ENCODE data around the gene RSPH6A. TPM values are rescaled to one million over a fixed set of nuclear protein-coding genes. Genes with fewer than 3 reads are reported as not detected.

The RSPH6A gene
- total and polyA plus RNA-seq, 2 donors (not counting 1 experiment from before 2014, with no cell fraction given): 0.17 TPM; not detected in 1

- no peak overlapping the region for H3K27ac ChIP-seq (ENCODE audit: insufficient read depth, low read length)
- no peaks in the 10 kb centered on the region for H3K27me3 ChIP-seq (ENCODE audit: control insufficient read depth, insufficient read depth, low read length)
- no peak overlapping the region for H3K4me2 ChIP-seq (ENCODE audit: extremely low read depth, insufficient read depth, low read length)
- peaks cover 4% of the 10 kb centered on the region for H3K79me2 ChIP-seq (ENCODE audit: control insufficient read depth, insufficient read depth, low read length)
- no peak overlapping the region for H3K9ac ChIP-seq (ENCODE audit: insufficient read depth, low read length)
- TF ChIP-seq, protein P1, sequence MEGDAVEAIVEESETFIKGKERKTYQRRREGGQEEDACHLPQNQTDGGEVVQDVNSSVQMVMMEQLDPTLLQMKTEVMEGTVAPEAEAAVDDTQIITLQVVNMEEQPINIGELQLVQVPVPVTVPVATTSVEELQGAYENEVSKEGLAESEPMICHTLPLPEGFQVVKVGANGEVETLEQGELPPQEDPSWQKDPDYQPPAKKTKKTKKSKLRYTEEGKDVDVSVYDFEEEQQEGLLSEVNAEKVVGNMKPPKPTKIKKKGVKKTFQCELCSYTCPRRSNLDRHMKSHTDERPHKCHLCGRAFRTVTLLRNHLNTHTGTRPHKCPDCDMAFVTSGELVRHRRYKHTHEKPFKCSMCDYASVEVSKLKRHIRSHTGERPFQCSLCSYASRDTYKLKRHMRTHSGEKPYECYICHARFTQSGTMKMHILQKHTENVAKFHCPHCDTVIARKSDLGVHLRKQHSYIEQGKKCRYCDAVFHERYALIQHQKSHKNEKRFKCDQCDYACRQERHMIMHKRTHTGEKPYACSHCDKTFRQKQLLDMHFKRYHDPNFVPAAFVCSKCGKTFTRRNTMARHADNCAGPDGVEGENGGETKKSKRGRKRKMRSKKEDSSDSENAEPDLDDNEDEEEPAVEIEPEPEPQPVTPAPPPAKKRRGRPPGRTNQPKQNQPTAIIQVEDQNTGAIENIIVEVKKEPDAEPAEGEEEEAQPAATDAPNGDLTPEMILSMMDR (conservative IDR thresholded peaks at IDR 0.05 in 1 of 2, IDR thresholded peaks at IDR 0.05 in 1 of 2; ENCODE audit: low read depth in 1 of 2, low read length in 2 of 2): no peak
- TF ChIP-seq EZH2 (IDR thresholded peaks at IDR 0.05; ENCODE audit: low read length, missing control alignments): no peak
- no peak overlapping the region for H2AFZ ChIP-seq (ENCODE audit: low read length)
- no peaks in the 10 kb centered on the region for H4K20me1 ChIP-seq (ENCODE audit: control insufficient read depth, extremely low read depth, insufficient read depth, low read length)
- H3K4me1 ChIP-seq (ENCODE audit: control insufficient read depth, extremely low read depth, insufficient read depth, low read length): peaks cover 24% of the 10 kb centered on the region
- H3K36me3 ChIP-seq (ENCODE audit: control insufficient read depth, insufficient read depth, low read length): peaks cover 2% of the 10 kb centered on the region
- DNase-seq (ENCODE audit: low read depth in 2 of 2): no peak
- no peaks in the 10 kb centered on the region for H3K9me3 ChIP-seq (ENCODE audit: control insufficient read depth, insufficient read depth, low read depth, low read length)
- no peak overlapping the region for H3K4me3 ChIP-seq (replicated peaks in 1 of 4; ENCODE audit: control extremely low read depth in 1 of 4, insufficient read depth in 1 of 4, low read depth in 3 of 4, low read length in 4 of 4)
Measured at GRCh38 chr19:45765702-45766295, 49.3 kb downstream of the RSPH6A start.

DNA sequence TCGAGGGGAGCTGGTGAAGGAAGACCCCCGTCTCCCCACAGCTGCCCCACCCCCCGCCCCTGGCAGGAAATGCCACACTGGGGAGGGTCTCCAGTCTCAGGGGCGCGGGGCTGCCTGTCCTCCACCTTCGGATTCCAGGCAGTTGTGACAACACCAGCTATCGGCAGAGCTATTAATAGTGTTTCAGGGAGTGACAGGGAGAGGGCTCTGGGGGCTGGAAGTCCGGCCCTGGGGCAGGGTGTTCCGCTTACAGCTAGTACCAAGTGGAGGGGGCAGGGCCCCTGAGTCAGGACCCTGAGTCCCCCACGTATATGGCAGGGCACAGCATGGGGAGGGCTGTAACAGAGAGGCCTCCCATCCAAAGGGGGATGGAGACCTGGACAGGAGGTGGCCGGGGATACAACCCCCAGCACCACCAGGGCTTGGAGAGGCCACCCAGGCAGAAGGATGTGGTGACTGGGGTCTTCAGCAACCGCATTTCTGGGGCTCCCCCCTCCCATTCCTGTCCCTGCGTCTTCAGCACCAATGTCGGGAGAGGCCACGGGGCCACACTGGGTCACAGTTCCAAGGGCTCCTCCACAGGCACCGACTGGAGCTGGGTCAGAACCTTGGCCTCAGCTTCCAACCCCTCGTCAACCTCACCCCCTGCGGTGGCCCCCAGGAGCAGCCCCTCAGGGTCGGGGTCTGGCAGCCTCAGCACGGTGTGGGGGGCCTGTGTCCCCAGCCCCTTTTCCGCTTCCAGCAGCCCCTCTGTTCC is 50.0 kb downstream of the RSPH6A start:
- peaks cover 24% of the 10 kb centered on the region for H3K4me1 ChIP-seq (ENCODE audit: control insufficient read depth, extremely low read depth, insufficient read depth, low read length)
- H3K79me2 ChIP-seq (ENCODE audit: control insufficient read depth, insufficient read depth, low read length): peaks cover 4% of the 10 kb centered on the region
- no peak for DNase-seq (ENCODE audit: low read depth in 2 of 2)
- H3K4me3 ChIP-seq (replicated peaks in 1 of 4; ENCODE audit: control extremely low read depth in 1 of 4, insufficient read depth in 1 of 4, low read depth in 3 of 4, low read length in 4 of 4): no peak overlapping the region
- no peak for TF ChIP-seq EZH2 (IDR thresholded peaks at IDR 0.05; ENCODE audit: low read length, missing control alignments)
- TF ChIP-seq, protein P1 (conservative IDR thresholded peaks at IDR 0.05 in 1 of 2, IDR thresholded peaks at IDR 0.05 in 1 of 2; ENCODE audit: low read depth in 1 of 2, low read length in 2 of 2): no peak
- no peak overlapping the region for H3K27ac ChIP-seq (ENCODE audit: insufficient read depth, low read length)
- no peaks in the 10 kb centered on the region for H4K20me1 ChIP-seq (ENCODE audit: control insufficient read depth, extremely low read depth, insufficient read depth, low read length)
- no peak overlapping the region for H3K9ac ChIP-seq (ENCODE audit: insufficient read depth, low read length)
- no peak overlapping the region for H2AFZ ChIP-seq (ENCODE audit: low read length)
- H3K9me3 ChIP-seq (ENCODE audit: control insufficient read depth, insufficient read depth, low read depth, low read length): no peaks in the 10 kb centered on the region
- no peak overlapping the region for H3K4me2 ChIP-seq (ENCODE audit: extremely low read depth, insufficient read depth, low read length)
- no peaks in the 10 kb centered on the region for H3K27me3 ChIP-seq (ENCODE audit: control insufficient read depth, insufficient read depth, low read length)
- peaks cover 2% of the 10 kb centered on the region for H3K36me3 ChIP-seq (ENCODE audit: control insufficient read depth, insufficient read depth, low read length)

DNA sequence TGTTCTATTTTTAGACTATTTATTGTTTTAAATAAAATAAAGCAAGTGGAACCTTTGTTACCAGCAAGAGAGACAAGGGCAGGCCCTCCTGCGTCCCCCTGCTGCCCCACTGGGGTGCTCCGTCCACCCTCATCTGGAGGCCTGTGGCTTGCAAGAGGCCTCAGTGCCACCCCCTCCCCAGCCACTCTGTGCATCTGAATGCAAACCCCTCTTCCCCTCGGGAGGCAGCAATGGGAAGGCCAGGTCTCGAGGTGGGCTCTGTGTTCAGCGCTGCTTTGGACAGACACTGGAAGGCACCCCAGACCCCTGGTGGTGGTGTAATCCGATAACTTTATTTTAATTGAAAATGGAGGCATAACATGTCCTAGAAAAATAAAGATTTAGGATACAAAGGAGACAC is 50.6 kb downstream of the RSPH6A start:
- peaks cover 4% of the 10 kb centered on the region for H3K79me2 ChIP-seq (ENCODE audit: control insufficient read depth, insufficient read depth, low read length)
- peaks cover 20% of the 10 kb centered on the region for H3K4me1 ChIP-seq (ENCODE audit: control insufficient read depth, extremely low read depth, insufficient read depth, low read length)
- no peaks in the 10 kb centered on the region for H3K27me3 ChIP-seq (ENCODE audit: control insufficient read depth, insufficient read depth, low read length)
- no peak overlapping the region for H3K9ac ChIP-seq (ENCODE audit: insufficient read depth, low read length)
- H3K36me3 ChIP-seq (ENCODE audit: control insufficient read depth, insufficient read depth, low read length): peaks cover 2% of the 10 kb centered on the region
- no peak overlapping the region for H3K4me2 ChIP-seq (ENCODE audit: extremely low read depth, insufficient read depth, low read length)
- H2AFZ ChIP-seq (ENCODE audit: low read length): no peak overlapping the region
- no peaks in the 10 kb centered on the region for H3K9me3 ChIP-seq (ENCODE audit: control insufficient read depth, insufficient read depth, low read depth, low read length)
- no peaks in the 10 kb centered on the region for H4K20me1 ChIP-seq (ENCODE audit: control insufficient read depth, extremely low read depth, insufficient read depth, low read length)
- TF ChIP-seq EZH2 (IDR thresholded peaks at IDR 0.05; ENCODE audit: low read length, missing control alignments): no peak
- TF ChIP-seq, protein P1 (conservative IDR thresholded peaks at IDR 0.05 in 1 of 2, IDR thresholded peaks at IDR 0.05 in 1 of 2; ENCODE audit: low read depth in 1 of 2, low read length in 2 of 2): no peak
- H3K27ac ChIP-seq (ENCODE audit: insufficient read depth, low read length): no peak overlapping the region
- H3K4me3 ChIP-seq (replicated peaks in 1 of 4; ENCODE audit: control extremely low read depth in 1 of 4, insufficient read depth in 1 of 4, low read depth in 3 of 4, low read length in 4 of 4): no peak overlapping the region
- no peak for DNase-seq (ENCODE audit: low read depth in 2 of 2)

Measured in fibroblast of lung (primary cell).